IPS-NIHi11 (cell line): ENCODE data around the gene SPN.
"Not testable (repeated sequence)": the region's sequence is repeated elsewhere in the genome, so short reads cannot be mapped to it uniquely, and the experiment has no call there.

Source experiments
- DNase-seq: peaks from one replicate; pipeline ENCODE4 v3.0.0; 2012; ENCODE audit warnings: mixed read lengths, low spot score

The SPN gene

GRCh38 chr16:29705030-29705429 lies 42.0 kb downstream of the SPN start:
- DNase-seq = no peak

- not testable (repeated sequence) for DNase-seq
These were observed 44.1 kb downstream of the SPN start for GRCh38 chr16:29707160-29707559.

GRCh38 chr16:29708917-29709600 lies 46.0 kb downstream of the SPN start:
- DNase-seq = peak; percentile 50

GRCh38 chr16:29709657-29710056 lies 46.6 kb downstream of the SPN start:
- DNase-seq = not testable (repeated sequence)

GRCh38 chr16:29710227-29711219 lies 47.5 kb downstream of the SPN start:
- no peak for DNase-seq

- DNase-seq = no peak
These were observed 49.8 kb downstream of the SPN start for GRCh38 chr16:29712809-29713208.

- no peak for DNase-seq
These were observed 51.3 kb downstream of the SPN start for GRCh38 chr16:29714396-29714795.

GRCh38 chr16:29714972-29715371 lies 51.9 kb downstream of the SPN start:
- DNase-seq = no peak

- DNase-seq = no peak
These were observed 54.1 kb downstream of the SPN start for GRCh38 chr16:29717113-29717512.

GRCh38 chr16:29719063-29719462 lies 56.0 kb downstream of the SPN start:
- no peak for DNase-seq
